Lower lobe of right lung (tissue), 2 donors: ENCODE data around the gene CDH23. TPM values are rescaled to one million over a fixed set of nuclear protein-coding genes. Genes with fewer than 3 reads are reported as not detected.
A peak's percentile ranks its signal among the peaks of the same experiment; 100 is the strongest.

Source experiments
- ATAC-seq, 2 donors: fragments of 200-7000 bp; cut with Tn5 transposase; one replicate each; pipeline ENCODE4 v1.9.1; 2020 to 2022; ENCODE audit warnings: mild to moderate bottlenecking in 2 of 2, moderate library complexity in 2 of 2
- DNase-seq: peaks from one replicate; pipeline ENCODE4 v3.0.0-alpha.2; 2020
- H3K27ac ChIP-seq: fragments of 200-600 bp; one replicate; pipeline ENCODE4 v1.8.0; 2022
- H3K27me3 ChIP-seq: fragments of 200-600 bp; one replicate; pipeline ENCODE4 v1.8.0; 2022; ENCODE audit warnings: low read depth
- H3K36me3 ChIP-seq: fragments of 200-600 bp; one replicate; pipeline ENCODE4 v1.8.0; 2022; ENCODE audit warnings: mild to moderate bottlenecking
- H3K4me1 ChIP-seq: fragments of 200-600 bp; one replicate; pipeline ENCODE4 v1.8.0; 2022
- H3K4me3 ChIP-seq: fragments of 200-600 bp; one replicate; pipeline ENCODE4 v1.8.0; 2022; ENCODE audit warnings: mild to moderate bottlenecking
- H3K9me3 ChIP-seq: fragments of 200-600 bp; one replicate; pipeline ENCODE4 v1.8.0; 2022
- CTCF ChIP-seq: fragments of 200-600 bp; IDR thresholded peaks from one replicate; pipeline ENCODE4 v1.8.0; 2022; ENCODE audit warnings: antibody characterized with exemption, mild to moderate bottlenecking
- intact Hi-C: fragments of 100-400 bp; cut with DNase I; formaldehyde crosslinking; loops from one replicate; pipeline ENCODE4 v1.11.0; 2022
- total RNA-seq: library from RNA; stranded (reverse); fragmentation: NEBNext Ultra II Directional; extraction: Animal tissue kit (Norgen Biotek cat#: 25700); gene quantifications from one replicate; pipeline ENCODE4 v1.2.1, GENCODE V29; 2021
- donor health status: DM: no; HTN: yes; CAD: no; lungs with severe emphysema.

The CDH23 gene
- total RNA-seq, 1 donor from 2014 or later, result 9.4 TPM

GRCh38 chr10:71771821-71772617 is 375.3 kb downstream of the CDH23 start:
- Histone ChIP-seq H3K27me3 (no peaks in the 10 kb centered on the region), H3K36me3 (peaks cover 3% of the 10 kb centered on the region), H3K27ac (peak overlapping the region; percentile 96), H3K4me1 (peaks cover 94% of the 10 kb centered on the region), H3K4me3 (peak overlapping the region; percentile 80), H3K9me3 (no peaks in the 10 kb centered on the region)
- intact Hi-C loops, result no loop called here
- no peak for TF ChIP-seq CTCF
- DNase-seq (peak; percentile 63), ATAC-seq (peak; percentile 29 to 70)

GRCh38 chr10:71772832-71773220 is 376.1 kb downstream of the CDH23 start:
- Histone ChIP-seq H3K4me3 (peak overlapping the region; percentile 80), H3K27me3 (no peaks in the 10 kb centered on the region), H3K4me1 (peaks cover 85% of the 10 kb centered on the region), H3K36me3 (peaks cover under 1% of the 10 kb centered on the region), H3K9me3 (no peaks in the 10 kb centered on the region), H3K27ac (peak overlapping the region; percentile 96)
- intact Hi-C loops, result no loop called here
- no peak for DNase-seq
- peak; percentile 1 to 24 for ATAC-seq
- no peak for TF ChIP-seq CTCF

- H3K4me1 ChIP-seq, result peaks cover 80% of the 10 kb centered on the region
- intact Hi-C loops, result no loop called here
Measured at GRCh38 chr10:71773221-71773971, 376.7 kb downstream of the CDH23 start, which contains the start of gene VSIR. VSIR (minus strand) TSS chr10:71773520; CDS start chr10:71773439, 81 bp downstream.

DNA sequence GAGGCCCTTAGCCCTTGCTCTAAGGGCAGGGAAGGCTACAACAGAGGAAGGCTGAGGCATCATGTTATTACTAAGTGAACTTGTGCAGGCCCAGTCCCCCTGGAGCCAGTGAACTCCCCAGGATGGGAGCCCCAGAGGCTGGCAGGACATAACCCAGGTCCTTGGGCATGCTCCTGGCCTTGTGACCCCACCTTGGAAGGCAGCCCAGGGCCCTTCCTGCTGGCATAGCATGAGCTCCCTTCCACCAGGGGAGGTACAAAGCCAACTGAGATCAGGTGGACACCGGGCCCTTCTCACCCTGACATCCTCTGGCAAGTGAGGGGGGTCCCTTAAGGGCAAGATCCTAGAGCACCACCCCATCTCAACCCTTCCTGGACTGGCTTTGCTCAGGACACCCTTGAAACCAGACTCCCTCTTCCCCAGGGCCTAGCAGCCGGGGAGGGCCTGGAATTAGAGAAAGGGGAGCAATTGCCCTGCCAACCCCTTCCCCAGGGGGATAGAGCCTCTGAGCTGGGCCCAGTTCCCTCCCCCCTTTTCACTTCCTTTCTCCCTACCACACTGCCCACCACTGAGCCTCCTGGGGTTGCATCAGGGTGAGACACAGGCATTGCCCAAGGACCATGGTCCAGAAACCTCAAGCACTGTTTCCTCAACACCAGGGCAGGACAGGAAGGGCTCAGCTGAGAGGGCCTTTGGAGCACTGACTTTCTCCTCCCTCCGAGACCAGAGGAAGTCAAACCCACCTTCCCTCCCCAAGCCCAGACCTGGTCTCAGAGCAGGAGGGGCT is 378.4 kb downstream of the CDH23 start:
- Histone ChIP-seq H3K9me3 (no peaks in the 10 kb centered on the region), H3K4me1 (peaks cover 63% of the 10 kb centered on the region), H3K4me3 (no peak overlapping the region), H3K27me3 (no peaks in the 10 kb centered on the region), H3K27ac (peak overlapping the region; percentile 69), H3K36me3 (no peaks in the 10 kb centered on the region)
- peak; percentile 3 to 36 for ATAC-seq
- DNase-seq, result peak; percentile 84
- TF ChIP-seq CTCF, result no peak
- intact Hi-C loops, result no loop called here

More at GRCh38 chr10:71773221-71773971, 376.7 kb downstream of the CDH23 start, which contains the start of gene VSIR:
- no peaks in the 10 kb centered on the region for H3K9me3 ChIP-seq
- ATAC-seq, result peak; percentile 93 to 94
- H3K4me3 ChIP-seq, result peak within 1 kb of the TSS; percentile 80
- DNase-seq, result peak; percentile 94
- H3K36me3 ChIP-seq, result no peaks in the 10 kb centered on the region
- no peaks in the 10 kb centered on the region for H3K27me3 ChIP-seq
- H3K27ac ChIP-seq, result peak within 1 kb of the TSS; percentile 96
- peak; percentile 91 for TF ChIP-seq CTCF

DNA sequence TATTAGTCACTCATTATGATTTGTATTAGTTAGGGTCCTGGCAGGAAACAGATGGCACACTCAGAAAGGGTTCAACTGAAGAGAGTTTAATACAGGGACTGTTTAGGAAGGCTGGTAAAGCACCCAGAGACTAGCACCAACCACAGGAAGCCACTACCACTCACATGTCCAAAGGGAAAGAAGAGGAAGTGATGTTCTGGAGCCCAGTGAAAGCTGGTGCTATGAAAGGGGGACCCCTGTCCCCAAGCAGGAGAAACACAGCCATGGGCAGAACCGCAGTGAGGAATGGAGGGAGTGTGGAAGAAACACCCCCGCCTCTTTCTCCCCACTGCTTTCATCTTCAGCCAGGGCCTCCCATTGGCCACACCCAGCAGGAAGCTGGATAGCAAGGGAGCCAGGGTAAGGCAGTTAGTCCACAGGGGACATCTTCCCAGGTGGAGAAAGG is 379.8 kb downstream of the CDH23 start:
- H3K36me3 ChIP-seq, result no peaks in the 10 kb centered on the region
- no peak overlapping the region for H3K4me3 ChIP-seq
- ATAC-seq (no peak), DNase-seq (peak; percentile 43)
- peaks cover 49% of the 10 kb centered on the region for H3K4me1 ChIP-seq
- peak overlapping the region; percentile 9 for H3K27ac ChIP-seq
- intact Hi-C loops, result no loop called here
- H3K9me3 ChIP-seq, result no peaks in the 10 kb centered on the region
- no peak for TF ChIP-seq CTCF
- no peaks in the 10 kb centered on the region for H3K27me3 ChIP-seq
